ENCODE data around the gene VEGFC. TPM values are rescaled to one million over a fixed set of nuclear protein-coding genes. Genes with fewer than 3 reads are reported as not detected.

Gene VEGFC
- total RNA-seq, 2 experiments from 2014 or later = not detected

GRCh38 chr4:176653401-176654220, 139.1 kb downstream of the VEGFC start:
- no peak overlapping the region for H3K27ac Mint-ChIP-seq
- intact Hi-C loops (cut with micrococcal nuclease) = no loop called here
- H3K9me3 Mint-ChIP-seq = no peaks in the 10 kb centered on the region
- H3K27me3 Mint-ChIP-seq (ENCODE audit: low read depth) = no peaks in the 10 kb centered on the region
- CTCF ChIA-PET = no interaction called here
- DNase-seq = no peak
- no peaks in the 10 kb centered on the region for H3K36me3 Mint-ChIP-seq (ENCODE audit: low read depth)
- H3K4me3 Mint-ChIP-seq = no peak overlapping the region
- H3K4me1 Mint-ChIP-seq (ENCODE audit: low read depth) = no peaks in the 10 kb centered on the region

GRCh38 chr4:176646311-176646710, 146.4 kb downstream of the VEGFC start:
- DNase-seq = no peak
- CTCF ChIA-PET = no interaction called here
- Mint-ChIP-seq H3K9me3 (no peaks in the 10 kb centered on the region), H3K4me1 (ENCODE audit: low read depth) (no peaks in the 10 kb centered on the region), H3K4me3 (no peak overlapping the region), H3K27ac (no peak overlapping the region), H3K36me3 (ENCODE audit: low read depth) (no peaks in the 10 kb centered on the region), H3K27me3 (ENCODE audit: low read depth) (no peaks in the 10 kb centered on the region)
- intact Hi-C loops (cut with micrococcal nuclease) = no loop called here

GRCh38 chr4:176645246-176645960, 147.3 kb downstream of the VEGFC start:
- Mint-ChIP-seq H3K4me1 (ENCODE audit: low read depth) (no peaks in the 10 kb centered on the region), H3K27me3 (ENCODE audit: low read depth) (no peaks in the 10 kb centered on the region), H3K36me3 (ENCODE audit: low read depth) (no peaks in the 10 kb centered on the region), H3K4me3 (no peak overlapping the region), H3K9me3 (no peaks in the 10 kb centered on the region), H3K27ac (no peak overlapping the region)
- CTCF ChIA-PET = no interaction called here
- DNase-seq = no peak
- intact Hi-C loops (cut with micrococcal nuclease) = no loop called here

DNA sequence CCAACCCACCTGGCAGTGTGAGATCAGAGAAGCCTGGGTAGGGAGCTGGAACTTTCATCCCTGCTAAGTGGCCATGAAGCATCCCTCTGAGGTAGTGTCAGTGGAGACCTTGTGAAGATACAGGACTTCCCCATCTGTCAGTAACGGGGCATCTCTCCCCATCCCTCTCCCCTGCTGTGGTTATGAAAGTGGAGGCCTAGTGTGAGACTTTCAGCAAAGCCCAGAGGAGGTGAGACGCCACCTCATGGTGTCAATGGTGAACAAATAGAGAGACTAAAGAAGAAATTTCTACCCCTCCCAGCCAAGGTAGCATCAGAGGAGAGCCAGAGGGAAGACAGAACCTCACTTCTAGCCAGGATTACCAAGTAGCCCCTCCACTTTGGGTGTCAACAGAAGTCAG, 150.2 kb downstream of the VEGFC start:
- CTCF ChIA-PET = no interaction called here
- intact Hi-C loops (cut with micrococcal nuclease) = no loop called here
- no peaks in the 10 kb centered on the region for H3K4me1 Mint-ChIP-seq (ENCODE audit: low read depth)

GRCh38 chr4:176641237-176641636, 151.5 kb downstream of the VEGFC start:
- peaks cover 1% of the 10 kb centered on the region for H3K9me3 Mint-ChIP-seq
- H3K27me3 Mint-ChIP-seq (ENCODE audit: low read depth) = peaks cover under 1% of the 10 kb centered on the region
- no peak overlapping the region for H3K4me3 Mint-ChIP-seq
- DNase-seq = no peak
- intact Hi-C loops (cut with micrococcal nuclease) = no loop called here
- H3K27ac Mint-ChIP-seq = no peak overlapping the region
- no peaks in the 10 kb centered on the region for H3K36me3 Mint-ChIP-seq (ENCODE audit: low read depth)
- CTCF ChIA-PET = no interaction called here
- H3K4me1 Mint-ChIP-seq (ENCODE audit: low read depth) = no peaks in the 10 kb centered on the region

More for the DNA sequence above, 150.2 kb downstream of the VEGFC start:
- no peaks in the 10 kb centered on the region for H3K36me3 Mint-ChIP-seq (ENCODE audit: low read depth)
- no peaks in the 10 kb centered on the region for H3K27me3 Mint-ChIP-seq (ENCODE audit: low read depth)
- H3K4me3 Mint-ChIP-seq = no peak overlapping the region
- DNase-seq = no peak
- H3K27ac Mint-ChIP-seq = no peak overlapping the region
- H3K9me3 Mint-ChIP-seq = peaks cover 1% of the 10 kb centered on the region

DNA sequence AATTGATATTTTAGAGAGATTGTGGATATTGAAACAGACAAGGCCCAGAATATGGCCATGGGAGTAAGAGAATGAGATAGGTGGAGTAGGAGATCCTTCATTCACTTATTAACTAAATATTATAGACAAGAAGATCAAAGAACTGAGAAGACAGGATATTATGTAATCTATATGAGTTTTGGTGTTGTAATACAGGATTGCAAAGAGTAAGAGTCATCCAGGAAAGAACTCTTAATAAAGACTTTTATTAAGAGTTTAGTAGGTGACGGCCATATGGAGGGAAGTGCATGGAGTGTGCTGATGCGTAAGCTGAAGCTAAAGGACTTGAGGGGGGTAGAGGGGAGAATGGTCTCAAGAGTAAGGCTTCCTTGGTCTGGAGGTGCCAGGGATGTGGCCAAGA, 153.7 kb downstream of the VEGFC start:
- peaks cover 1% of the 10 kb centered on the region for H3K9me3 Mint-ChIP-seq
- peaks cover 4% of the 10 kb centered on the region for H3K27me3 Mint-ChIP-seq (ENCODE audit: low read depth)
- no peak for DNase-seq
- intact Hi-C loops (cut with micrococcal nuclease) = no loop called here
- H3K27ac Mint-ChIP-seq = no peak overlapping the region
- CTCF ChIA-PET = interaction anchor here (0.6 kb wide), 1 partner anchor 1382 kb away, joined by 5 read pairs; no protein-coding TSS in a partner anchor
- no peak overlapping the region for H3K4me3 Mint-ChIP-seq
- no peaks in the 10 kb centered on the region for H3K36me3 Mint-ChIP-seq (ENCODE audit: low read depth)
- H3K4me1 Mint-ChIP-seq (ENCODE audit: low read depth) = no peaks in the 10 kb centered on the region

GRCh38 chr4:176636292-176636691, 156.4 kb downstream of the VEGFC start:
- H3K9me3 Mint-ChIP-seq = peaks cover 1% of the 10 kb centered on the region
- CTCF ChIA-PET = no interaction called here
- DNase-seq = no peak

GRCh38 chr4:176635372-176636261, 157.1 kb downstream of the VEGFC start:
- Mint-ChIP-seq H3K4me3 (no peak overlapping the region), H3K27ac (no peak overlapping the region), H3K36me3 (ENCODE audit: low read depth) (no peaks in the 10 kb centered on the region), H3K4me1 (ENCODE audit: low read depth) (no peaks in the 10 kb centered on the region), H3K27me3 (ENCODE audit: low read depth) (peaks cover 4% of the 10 kb centered on the region), H3K9me3 (peaks cover 3% of the 10 kb centered on the region)
- intact Hi-C loops (cut with micrococcal nuclease) = no loop called here
- DNase-seq = no peak
- CTCF ChIA-PET = no interaction called here

More at GRCh38 chr4:176636292-176636691, 156.4 kb downstream of the VEGFC start:
- intact Hi-C loops (cut with micrococcal nuclease) = no loop called here
- no peak overlapping the region for H3K4me3 Mint-ChIP-seq
- no peaks in the 10 kb centered on the region for H3K36me3 Mint-ChIP-seq (ENCODE audit: low read depth)
- peaks cover 4% of the 10 kb centered on the region for H3K27me3 Mint-ChIP-seq (ENCODE audit: low read depth)
- H3K4me1 Mint-ChIP-seq (ENCODE audit: low read depth) = no peaks in the 10 kb centered on the region
- H3K27ac Mint-ChIP-seq = no peak overlapping the region
